ENCODE measurements around the gene MGAT5B.

MGAT5B gene, protein sequence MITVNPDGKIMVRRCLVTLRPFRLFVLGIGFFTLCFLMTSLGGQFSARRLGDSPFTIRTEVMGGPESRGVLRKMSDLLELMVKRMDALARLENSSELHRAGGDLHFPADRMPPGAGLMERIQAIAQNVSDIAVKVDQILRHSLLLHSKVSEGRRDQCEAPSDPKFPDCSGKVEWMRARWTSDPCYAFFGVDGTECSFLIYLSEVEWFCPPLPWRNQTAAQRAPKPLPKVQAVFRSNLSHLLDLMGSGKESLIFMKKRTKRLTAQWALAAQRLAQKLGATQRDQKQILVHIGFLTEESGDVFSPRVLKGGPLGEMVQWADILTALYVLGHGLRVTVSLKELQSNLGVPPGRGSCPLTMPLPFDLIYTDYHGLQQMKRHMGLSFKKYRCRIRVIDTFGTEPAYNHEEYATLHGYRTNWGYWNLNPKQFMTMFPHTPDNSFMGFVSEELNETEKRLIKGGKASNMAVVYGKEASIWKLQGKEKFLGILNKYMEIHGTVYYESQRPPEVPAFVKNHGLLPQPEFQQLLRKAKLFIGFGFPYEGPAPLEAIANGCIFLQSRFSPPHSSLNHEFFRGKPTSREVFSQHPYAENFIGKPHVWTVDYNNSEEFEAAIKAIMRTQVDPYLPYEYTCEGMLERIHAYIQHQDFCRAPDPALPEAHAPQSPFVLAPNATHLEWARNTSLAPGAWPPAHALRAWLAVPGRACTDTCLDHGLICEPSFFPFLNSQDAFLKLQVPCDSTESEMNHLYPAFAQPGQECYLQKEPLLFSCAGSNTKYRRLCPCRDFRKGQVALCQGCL

GRCh38 chr17:76868176-76868668 lies at the start of gene MGAT5B:
Gene MGAT5B, plus strand, starts transcription at chr17:76868404. Its CDS starts 626 bp downstream, at chr17:76869030.
- TF ChIP-seq, protein P1, sequence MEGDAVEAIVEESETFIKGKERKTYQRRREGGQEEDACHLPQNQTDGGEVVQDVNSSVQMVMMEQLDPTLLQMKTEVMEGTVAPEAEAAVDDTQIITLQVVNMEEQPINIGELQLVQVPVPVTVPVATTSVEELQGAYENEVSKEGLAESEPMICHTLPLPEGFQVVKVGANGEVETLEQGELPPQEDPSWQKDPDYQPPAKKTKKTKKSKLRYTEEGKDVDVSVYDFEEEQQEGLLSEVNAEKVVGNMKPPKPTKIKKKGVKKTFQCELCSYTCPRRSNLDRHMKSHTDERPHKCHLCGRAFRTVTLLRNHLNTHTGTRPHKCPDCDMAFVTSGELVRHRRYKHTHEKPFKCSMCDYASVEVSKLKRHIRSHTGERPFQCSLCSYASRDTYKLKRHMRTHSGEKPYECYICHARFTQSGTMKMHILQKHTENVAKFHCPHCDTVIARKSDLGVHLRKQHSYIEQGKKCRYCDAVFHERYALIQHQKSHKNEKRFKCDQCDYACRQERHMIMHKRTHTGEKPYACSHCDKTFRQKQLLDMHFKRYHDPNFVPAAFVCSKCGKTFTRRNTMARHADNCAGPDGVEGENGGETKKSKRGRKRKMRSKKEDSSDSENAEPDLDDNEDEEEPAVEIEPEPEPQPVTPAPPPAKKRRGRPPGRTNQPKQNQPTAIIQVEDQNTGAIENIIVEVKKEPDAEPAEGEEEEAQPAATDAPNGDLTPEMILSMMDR (IDR thresholded peaks at IDR 0.05; ENCODE audit: borderline replicate concordance, insufficient read depth, low read depth, low read length): peak; percentile 96
- H3K4me3 ChIP-seq (ENCODE audit: low read depth, low read length): no peak within 1 kb of the TSS

DNA sequence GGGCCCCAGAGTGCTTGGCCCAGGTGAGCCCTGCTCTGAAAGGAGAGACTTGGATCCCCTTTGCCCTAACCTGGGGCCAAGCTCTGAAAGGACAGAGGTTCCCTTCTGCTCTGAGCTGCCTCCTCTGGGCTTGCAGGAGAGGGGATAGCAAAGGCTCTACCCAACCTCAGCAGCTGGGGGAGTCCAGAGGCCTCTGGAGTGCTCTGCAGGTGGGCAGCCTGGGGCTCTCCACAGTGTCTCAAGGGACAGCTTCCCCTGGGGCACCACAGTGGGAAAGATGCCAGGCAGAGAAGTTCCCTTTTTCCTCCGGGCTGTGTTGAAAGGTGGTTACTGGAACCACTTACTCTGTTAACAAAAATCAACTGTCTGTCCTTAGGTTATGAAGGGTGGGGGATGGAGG lies 48.2 kb upstream of the MGAT5B start:
- TF ChIP-seq, protein P1 (IDR thresholded peaks at IDR 0.05; ENCODE audit: borderline replicate concordance, insufficient read depth, low read depth, low read length): no peak
- no peak overlapping the region for H3K4me3 ChIP-seq (ENCODE audit: low read depth, low read length)

GRCh38 chr17:76820561-76820960 lies 47.6 kb upstream of the MGAT5B start:
- H3K4me3 ChIP-seq (ENCODE audit: low read depth, low read length): no peak overlapping the region
- TF ChIP-seq, protein P1 (IDR thresholded peaks at IDR 0.05; ENCODE audit: borderline replicate concordance, insufficient read depth, low read depth, low read length): no peak

- H3K4me3 ChIP-seq (ENCODE audit: low read depth, low read length): no peak overlapping the region
- TF ChIP-seq, protein P1 (IDR thresholded peaks at IDR 0.05; ENCODE audit: borderline replicate concordance, insufficient read depth, low read depth, low read length): no peak
These were observed 45.9 kb upstream of the MGAT5B start for GRCh38 chr17:76822184-76822778.

DNA sequence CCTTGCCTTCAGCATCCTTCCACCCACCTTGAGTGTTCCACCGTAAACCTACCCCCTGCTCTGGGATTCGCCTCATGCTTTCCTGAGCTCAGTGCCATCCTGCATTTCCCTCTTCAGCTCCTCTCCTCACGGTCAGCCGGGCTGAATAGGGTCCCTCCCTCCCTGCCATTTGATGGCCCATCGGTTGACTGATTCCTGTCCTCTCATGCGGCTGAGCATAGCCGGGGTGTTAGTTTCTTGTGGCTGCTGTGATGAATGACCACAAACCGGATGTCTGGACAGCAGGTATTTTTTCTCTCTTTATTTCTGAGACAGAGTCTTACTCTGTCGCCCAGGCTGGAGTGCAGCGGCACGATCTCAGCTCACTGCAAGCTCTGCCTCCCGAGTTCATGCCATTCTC lies 44.1 kb upstream of the MGAT5B start:
- no peak overlapping the region for H3K4me3 ChIP-seq (ENCODE audit: low read depth, low read length)
- TF ChIP-seq, protein P1 (IDR thresholded peaks at IDR 0.05; ENCODE audit: borderline replicate concordance, insufficient read depth, low read depth, low read length): no peak

DNA sequence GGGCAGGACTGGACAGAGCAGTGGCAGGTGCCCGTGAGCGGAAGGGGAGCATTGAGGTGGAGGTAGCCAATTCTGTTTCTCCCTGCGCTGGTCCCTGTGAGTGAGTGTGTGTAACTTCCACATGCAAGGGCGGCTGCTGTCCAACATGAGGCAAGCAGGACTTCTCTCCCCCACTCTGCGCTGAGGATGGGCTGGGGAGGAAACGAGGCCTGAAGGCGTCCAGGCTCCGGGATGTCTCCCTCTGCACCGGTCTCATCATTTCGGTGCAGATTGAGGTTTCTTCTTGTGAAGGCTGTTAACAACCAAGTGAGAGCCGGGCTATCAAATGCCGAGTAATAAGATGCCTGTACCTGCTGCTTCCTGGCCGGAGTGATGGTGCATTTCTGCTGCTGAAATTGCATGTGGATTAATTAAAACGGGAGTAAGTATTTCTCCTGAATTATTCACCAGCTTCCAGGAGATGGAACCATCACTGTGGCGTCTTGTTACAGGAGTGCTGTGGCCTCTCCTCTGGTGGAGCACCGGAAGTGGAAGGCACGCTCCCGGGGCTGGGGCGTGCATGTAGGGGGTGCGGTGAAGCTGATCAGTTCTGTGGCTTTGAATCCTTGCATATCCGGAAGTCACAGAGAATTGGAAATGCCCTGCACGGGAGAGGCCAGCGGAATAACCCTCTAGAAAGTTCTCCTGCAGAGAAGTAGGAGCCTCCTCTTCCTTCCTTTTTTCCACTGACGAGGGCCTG lies 41.7 kb upstream of the MGAT5B start:
- H3K4me3 ChIP-seq (ENCODE audit: low read depth, low read length): no peak overlapping the region

More for the DNA sequence above, 41.7 kb upstream of the MGAT5B start:
- TF ChIP-seq, protein P1 (IDR thresholded peaks at IDR 0.05; ENCODE audit: borderline replicate concordance, insufficient read depth, low read depth, low read length): no peak
